GM21447 (cell line): ENCODE measurements around the gene MAP3K12.
"Not testable (repeated sequence)": the region's sequence is repeated elsewhere in the genome, so short reads cannot be mapped to it uniquely, and the experiment has no call there.

Experiments used
- ATAC-seq: cut with Tn5 transposase; IDR thresholded peaks from one replicate; pipeline ENCODE4 v1.9.1; 2021; ENCODE audit not compliant: unreplicated experiment

MAP3K12 gene

DNA sequence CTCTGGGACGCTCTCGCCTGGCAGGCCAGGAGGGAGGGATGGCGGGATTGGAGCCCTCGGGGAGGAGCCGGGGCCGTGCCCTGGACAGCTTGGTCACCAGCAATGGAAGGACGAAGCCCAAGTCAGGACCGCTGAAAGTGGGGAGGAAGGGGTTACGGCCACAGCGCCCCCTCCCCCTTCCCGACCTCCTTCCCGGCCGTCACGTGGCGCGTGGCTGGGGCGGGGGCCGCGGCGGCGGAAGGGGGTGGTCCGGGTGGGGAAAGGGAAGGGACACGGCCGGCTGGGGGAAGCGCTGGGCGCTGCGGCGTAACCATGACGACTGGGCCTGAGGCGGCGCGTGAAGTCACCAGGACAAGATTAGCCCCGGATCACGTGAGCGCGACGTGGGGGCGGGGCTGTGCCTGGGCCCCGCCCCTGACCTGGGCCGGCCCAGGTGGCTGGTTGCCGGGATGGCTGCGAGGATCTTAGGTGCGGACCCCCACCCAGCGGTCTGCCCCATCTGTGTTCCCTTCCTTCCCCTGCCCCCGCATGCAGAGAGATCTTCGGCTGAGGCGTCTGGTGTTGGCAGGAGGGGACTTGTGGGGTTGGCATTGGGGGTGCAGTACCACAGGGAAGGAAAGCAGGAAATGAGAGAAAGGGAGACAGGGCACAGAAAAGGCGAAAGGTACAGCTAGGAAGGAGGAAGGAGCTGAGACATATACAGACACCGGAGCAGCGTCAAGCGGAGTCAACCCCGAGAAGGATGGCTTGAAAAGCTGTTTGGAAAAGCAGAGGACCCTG is 6.2 kb downstream of the MAP3K12 start:
- peak; percentile 91 for ATAC-seq

- no peak for ATAC-seq
Observed at GRCh38 chr12:53492188-53492587, 7.1 kb downstream of the MAP3K12 start.

- ATAC-seq: no peak
Observed at GRCh38 chr12:53489242-53489864, 9.9 kb downstream of the MAP3K12 start.

DNA sequence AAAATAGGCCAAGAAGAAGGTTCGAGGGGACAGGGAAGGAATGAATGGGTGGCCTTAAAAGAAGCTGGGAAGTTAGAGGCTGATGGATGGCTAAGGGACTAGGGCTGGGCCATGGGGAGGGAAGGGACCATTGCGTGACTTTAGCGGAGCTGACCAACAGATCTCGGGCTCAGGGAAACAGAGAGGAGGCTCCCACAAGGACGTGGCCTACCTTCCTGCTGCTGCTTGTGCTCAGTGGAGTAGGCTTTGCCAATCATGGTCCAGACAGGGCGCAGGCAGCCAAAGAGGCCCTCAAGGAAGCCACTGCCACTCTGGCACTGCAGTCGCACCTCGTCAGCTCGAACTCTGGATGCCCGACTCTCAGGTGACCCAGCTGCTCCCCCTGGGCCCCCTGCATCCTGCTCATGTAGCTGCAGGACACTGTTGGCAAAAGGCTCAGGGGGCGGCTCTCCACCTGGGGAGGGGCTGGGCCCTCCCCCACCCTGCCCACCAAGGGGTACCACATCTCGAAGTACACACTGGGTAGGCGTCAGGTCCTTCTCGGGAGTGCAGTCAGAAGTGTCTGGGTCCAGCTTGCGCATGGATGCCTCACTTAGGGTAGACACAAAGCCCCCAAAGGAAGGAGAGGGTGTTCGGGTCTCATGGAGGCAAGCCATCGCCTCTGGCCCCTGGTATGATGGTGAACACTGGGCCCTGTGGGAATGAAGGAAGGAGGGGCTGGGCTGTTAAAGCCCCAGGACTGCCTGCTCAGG is 12.3 kb downstream of the MAP3K12 start:
- ATAC-seq: no peak

DNA sequence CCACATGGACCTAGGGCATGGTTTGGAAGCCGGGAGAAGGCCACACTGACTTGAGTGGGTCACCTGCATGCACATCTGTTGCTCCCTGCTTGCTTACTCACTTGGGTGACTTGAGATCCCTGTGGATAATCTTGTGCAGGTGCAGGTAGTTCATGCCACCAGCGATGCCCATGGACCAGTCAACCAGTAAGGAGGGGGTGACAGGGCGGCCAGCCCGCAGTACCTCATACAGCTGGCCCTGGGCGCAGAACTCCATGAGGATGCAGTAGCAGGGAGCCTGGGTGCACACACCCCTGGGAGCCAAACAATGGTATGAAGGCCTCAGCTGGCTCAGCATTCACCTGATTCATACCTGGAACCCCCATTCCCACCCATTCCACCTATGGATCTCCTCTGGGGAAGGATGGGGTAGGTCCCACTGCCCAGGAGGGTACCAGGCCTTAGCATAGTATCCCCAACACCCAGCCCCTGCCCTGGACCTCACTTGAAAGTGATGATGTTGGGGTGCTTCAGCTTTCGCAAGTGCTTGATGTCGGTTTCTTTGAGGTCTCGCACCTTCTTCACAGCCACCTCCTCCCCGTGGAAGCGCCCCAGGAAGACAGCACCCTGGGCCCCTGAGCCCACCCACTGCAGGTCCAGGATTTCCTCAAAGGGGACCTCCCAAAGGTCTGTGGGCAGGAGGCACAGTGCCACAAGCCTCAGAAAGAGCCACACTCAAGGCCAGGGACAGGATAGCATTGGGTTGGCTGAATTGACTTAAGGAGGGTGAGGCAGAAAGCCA is 13.1 kb downstream of the MAP3K12 start:
- no peak for ATAC-seq

- no peak for ATAC-seq
Observed at GRCh38 chr12:53484686-53485575, 14.3 kb downstream of the MAP3K12 start.

DNA sequence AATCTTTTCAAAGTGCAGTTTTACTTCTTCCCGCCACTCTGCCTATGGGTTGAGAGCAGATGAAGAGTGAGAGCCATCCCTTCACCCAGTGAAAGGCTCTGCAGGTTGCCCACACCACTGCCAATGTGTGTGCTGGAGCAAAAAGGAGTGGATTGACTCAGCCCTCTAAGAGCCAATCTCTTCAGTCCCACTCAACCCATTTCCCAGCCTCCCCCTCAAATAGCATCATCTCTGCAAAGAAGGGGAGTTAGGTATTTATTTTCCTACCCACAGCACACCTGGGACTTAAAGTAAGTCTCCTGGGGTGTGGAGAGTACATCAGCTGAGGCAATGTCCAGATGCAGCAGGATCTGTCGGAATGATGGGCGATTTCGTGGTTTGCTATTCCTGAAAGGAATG is 15.3 kb downstream of the MAP3K12 start:
- no peak for ATAC-seq

DNA sequence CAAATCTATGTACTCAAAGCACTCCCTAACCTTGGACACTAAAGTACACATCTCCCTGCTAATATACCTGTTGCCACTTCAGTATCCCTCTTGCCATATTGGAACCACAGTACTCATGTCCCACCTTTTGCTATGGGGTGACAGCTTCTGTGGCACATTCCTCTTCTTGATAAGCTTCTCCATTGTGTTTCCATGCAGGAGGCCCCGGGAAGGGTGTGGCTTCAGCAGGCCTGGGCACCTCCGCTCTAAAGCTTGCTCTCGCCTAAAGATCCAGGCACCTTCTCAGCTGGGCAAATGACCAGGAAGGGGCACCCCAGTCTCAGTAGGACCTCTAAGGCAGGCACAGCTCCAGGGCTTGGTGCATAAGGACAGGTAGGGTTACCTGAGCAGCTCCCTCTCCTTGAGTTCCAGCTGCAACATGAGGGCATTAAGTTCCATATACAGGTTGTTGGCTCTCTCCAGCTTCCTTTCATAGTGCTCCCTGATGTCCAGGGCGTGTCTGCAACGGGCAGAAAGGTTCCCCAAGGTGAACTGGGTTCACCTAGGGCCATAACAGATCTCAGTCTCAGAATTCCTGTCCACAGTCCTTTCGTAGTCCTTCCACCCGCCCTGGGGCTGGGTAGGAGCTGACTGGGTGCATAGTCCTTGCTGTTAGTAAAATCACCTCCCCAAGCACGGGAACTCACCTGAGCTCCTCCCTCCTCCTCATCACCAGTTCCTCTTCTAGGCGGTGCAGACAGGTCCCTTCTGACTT is 15.9 kb downstream of the MAP3K12 start:
- no peak for ATAC-seq

DNA sequence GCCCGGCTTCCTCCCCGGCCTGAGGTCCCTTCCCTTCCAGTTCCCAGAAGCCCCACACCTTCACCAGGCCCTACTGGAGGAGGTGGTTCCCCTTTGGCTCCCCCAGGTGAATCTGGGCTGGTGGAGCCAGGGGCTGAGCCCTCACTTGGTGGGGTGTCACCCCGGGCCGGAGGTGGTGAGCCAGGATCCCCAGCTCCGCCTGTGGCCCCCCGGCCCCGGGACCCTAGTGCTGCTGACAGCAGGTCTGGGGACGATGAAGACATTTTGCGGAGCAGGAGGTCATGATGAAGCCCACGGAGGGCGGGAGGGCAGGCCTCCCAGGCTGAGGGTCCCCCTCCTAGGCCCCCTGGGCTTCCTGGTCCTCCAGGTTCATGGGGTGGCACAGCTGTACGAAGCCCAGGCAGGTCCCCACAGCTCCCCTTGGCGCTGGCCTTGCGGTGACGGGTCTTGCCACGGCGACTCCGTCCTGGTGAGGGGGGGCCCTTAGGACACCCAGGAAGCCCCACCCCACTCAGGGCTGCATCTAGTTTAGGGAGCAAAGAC is 16.6 kb downstream of the MAP3K12 start:
- no peak for ATAC-seq

DNA sequence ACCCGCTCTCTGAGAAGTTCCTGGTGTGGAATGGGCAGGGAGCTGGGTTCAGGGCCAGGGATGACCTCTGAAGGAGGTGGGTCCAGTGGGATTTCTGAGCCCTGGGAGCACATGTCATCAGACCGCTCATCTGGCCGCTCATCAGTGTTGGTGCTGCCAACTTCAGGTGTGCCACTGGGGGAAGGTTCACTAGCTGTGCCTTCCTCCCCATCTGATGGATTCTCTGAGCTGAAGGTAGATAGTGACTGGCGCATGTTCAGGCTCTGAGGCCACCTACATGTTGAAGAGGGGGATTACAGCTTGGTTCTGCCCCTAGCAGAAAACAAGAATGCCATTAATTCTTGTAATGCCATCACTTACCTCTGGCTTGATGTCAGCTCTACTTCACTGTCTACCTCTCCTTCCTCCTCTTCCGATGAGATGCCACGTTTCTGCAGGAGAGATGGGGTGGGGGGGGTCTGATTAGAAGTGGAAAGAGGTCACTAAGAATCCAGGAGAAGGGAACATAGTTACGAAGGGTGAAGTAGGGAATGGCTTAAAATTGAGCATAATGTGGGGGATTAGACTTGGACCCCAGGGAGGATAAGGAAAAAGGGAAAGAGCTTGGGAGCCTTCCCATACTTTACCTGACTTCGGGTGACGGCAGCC is 17.2 kb downstream of the MAP3K12 start:
- ATAC-seq: no peak

DNA sequence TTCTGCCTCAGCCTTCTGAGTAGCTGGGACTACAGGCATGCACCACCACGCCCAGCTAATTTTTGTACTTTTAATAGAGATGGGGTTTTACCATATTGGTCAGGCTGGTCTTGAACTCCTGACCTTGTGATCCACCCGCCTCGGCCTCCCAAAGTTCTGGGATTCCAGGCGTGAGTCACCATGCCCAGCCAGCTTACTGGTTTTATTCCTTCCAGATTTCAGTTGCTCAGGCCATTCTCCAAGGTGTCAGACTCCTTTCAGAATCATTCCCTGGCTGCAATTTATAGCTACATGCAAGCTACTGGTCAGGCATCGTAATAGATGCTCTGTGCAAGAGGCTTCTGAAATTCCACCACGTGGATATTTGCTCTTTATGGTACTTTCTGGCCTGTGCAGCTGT is 17.8 kb downstream of the MAP3K12 start:
- ATAC-seq: not testable (repeated sequence)

DNA sequence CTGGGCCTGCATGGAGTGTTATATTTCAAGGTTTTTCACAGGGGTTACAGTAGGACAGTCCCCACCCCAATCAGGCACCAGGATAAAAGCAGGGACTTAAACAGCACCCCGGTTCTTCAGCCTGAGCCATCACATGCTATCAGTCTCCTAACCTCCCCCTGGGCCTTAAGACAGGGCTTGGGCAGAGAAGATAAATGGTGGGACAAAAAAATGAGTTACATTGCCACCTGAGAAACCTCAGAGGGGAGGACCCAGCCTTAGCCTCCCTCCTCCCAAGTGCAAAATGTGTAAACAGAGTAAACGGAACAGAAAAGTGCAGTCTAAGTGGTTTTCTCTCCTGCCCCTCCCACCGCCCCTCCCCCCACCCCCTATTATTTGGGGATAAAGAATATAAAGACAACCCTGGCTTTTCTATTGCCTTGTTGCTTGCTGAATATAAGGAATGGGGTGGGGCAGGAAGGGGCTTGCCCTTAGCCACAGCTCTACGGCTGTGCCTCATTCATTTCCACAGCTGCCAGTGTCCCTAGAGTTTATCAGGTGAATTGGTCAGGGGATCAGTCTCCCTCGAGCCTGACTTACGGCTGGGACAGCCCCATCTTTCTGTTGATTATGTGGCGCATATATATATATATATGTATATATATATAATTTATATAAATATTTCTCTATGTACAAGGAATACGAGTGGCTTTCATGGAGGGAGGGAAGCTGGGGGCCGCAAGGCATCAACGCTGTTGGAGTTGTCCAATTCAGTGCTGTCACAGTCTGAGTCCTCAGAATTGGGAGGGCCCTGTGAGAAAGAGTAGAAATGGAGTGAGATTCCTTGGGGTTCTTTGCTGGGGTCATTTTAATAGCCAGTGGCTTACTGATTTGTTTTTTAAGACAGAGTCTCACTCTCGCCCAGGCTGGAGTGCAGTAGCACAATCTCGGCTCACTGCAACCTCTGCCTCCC is 18.5 kb downstream of the MAP3K12 start:
- ATAC-seq: no peak

- ATAC-seq: no peak
Observed at GRCh38 chr12:53479331-53479730, 19.9 kb downstream of the MAP3K12 start.

- ATAC-seq: no peak
Observed at GRCh38 chr12:53478865-53479264, 20.4 kb downstream of the MAP3K12 start.

- ATAC-seq: no peak
Observed at GRCh38 chr12:53476769-53477209, 22.5 kb downstream of the MAP3K12 start.

DNA sequence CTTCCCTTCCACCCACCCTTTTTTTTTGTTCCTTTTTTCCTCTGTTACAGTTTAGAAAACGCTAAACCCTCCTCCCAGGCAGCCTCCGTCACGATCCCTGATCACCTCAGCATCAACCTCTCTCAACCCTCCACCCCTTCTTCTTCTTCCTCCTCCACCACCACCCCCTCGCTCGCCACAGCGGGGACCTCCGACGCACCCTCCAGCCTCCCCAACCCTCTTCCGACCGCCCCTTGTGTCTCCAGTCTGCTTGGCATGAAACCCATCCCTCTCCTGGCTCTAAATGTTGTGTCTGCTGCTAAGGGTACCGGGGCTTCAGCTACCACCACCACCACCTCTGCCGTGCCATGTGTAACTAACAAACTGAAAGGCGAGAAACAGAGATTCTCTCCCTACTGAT is 24.4 kb downstream of the MAP3K12 start:
- ATAC-seq: no peak

DNA sequence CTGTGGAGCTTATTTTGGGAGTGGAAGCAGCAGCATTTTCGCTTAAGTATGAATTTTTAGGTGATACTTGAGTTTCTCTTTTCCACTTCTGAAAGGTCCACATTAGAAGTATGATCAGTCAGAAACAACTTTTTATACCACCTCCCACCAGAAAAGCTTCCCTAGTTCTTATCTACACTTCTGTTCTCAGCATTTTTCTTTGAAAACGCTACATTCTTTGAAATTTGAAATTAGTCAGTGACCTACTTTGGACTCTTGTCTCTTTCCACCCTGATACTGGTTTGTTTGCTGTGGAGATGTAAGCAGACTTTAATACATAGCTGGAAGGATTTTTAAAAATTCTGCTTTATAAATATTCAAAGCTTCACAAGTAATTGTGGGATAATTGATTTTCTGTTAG is 25.2 kb downstream of the MAP3K12 start:
- ATAC-seq: no peak
